ENCODE data around the gene DLGAP1. TPM values are rescaled to one million over a fixed set of nuclear protein-coding genes. Genes with fewer than 3 reads are reported as not detected.

DLGAP1 gene
- total RNA-seq, 1 experiment from 2014 or later = 23.2 TPM

GRCh38 chr18:4101009-4101408, 354.1 kb downstream of the DLGAP1 start:
- Histone ChIP-seq H4K5ac (ENCODE audit: insufficient read length, low read depth, low read length) (no peak overlapping the region), H2BK20ac (ENCODE audit: low read depth, low read length, poor library complexity, severe bottlenecking) (no peak overlapping the region), H4K8ac (replicated peaks; ENCODE audit: insufficient read length, low read depth, low read length) (no peak overlapping the region), H3K27ac (ENCODE audit: insufficient read length, low read depth, low read length) (no peak overlapping the region), H3K4ac (ENCODE audit: low read depth, low read length) (no peak overlapping the region), H2AK5ac (ENCODE audit: insufficient read length, low read length) (no peak overlapping the region), H3K79me1 (ENCODE audit: insufficient read depth, low read depth, low read length, poor library complexity, severe bottlenecking) (no peaks in the 10 kb centered on the region), H2BK15ac (ENCODE audit: low read depth, low read length) (no peak overlapping the region), H3K14ac (ENCODE audit: insufficient read depth, low read length) (no peak overlapping the region), H3K4me1 (ENCODE audit: insufficient read depth, low read length) (no peaks in the 10 kb centered on the region), H2BK12ac (ENCODE audit: insufficient read length, low read depth, low read length) (no peak overlapping the region), H3K56ac (ENCODE audit: insufficient read length, low read depth, low read length) (no peak overlapping the region), H3K23me2 (ENCODE audit: insufficient read length, low read depth, low read length, poor library complexity, severe bottlenecking) (no peaks in the 10 kb centered on the region), H3K4me2 (ENCODE audit: insufficient read depth, insufficient read length, low read length) (no peak overlapping the region), H3K18ac (ENCODE audit: insufficient read length, low read depth, low read length) (no peak overlapping the region), H3T11ph (ENCODE audit: low read length) (no peak overlapping the region), H2BK5ac (ENCODE audit: insufficient read length, low read length) (no peak overlapping the region), H2BK120ac (ENCODE audit: low read depth, low read length, poor library complexity, severe bottlenecking) (no peak overlapping the region), H3K9me3 (ENCODE audit: control insufficient read depth, low read depth, low read length) (no peaks in the 10 kb centered on the region), H4K20me1 (ENCODE audit: control insufficient read depth, insufficient read depth, insufficient read length) (no peaks in the 10 kb centered on the region), H2AFZ (ENCODE audit: low read length) (no peak overlapping the region), H3K27me3 (ENCODE audit: insufficient read depth, low read length) (no peaks in the 10 kb centered on the region), H3K9ac (ENCODE audit: extremely low read depth, insufficient read length, low read length) (no peak overlapping the region), H3K23ac (ENCODE audit: insufficient read length, low read depth, low read length) (no peak overlapping the region), H3K79me2 (ENCODE audit: insufficient read depth, low read length) (no peaks in the 10 kb centered on the region), H4K91ac (ENCODE audit: insufficient read length, low read depth, low read length) (no peak overlapping the region)
- no peak overlapping the region for H3K4me3 Mint-ChIP-seq
- H3K4me1 Mint-ChIP-seq = peaks cover under 1 to 12% of the 10 kb centered on the region in 2 experiments; a peak in 3 of 4 replicates
- no peak for DNase-seq
- TF ChIP-seq CTCF (conservative IDR thresholded peaks at IDR 0.05) = no peak
- H3K9me3 Mint-ChIP-seq = peaks cover 13 to 23% of the 10 kb centered on the region in 2 experiments
- H3K27ac Mint-ChIP-seq = no peak overlapping the region
- no CpG with 5 or more reads among the region's 5 CpGs for WGBS (ENCODE audit: extremely low coverage, insufficient read length, low lambda C conversion rate)
- H3K27me3 Mint-ChIP-seq (ENCODE audit: low read depth) = no peaks in the 10 kb centered on the region
- peaks cover 17 to 21% (median 18%) of the 10 kb centered on the region in 3 experiments for H3K36me3 Mint-ChIP-seq (ENCODE audit: insufficient read depth in 1 of 3, low read depth in 3 of 3)
